Renal cortex interstitium (tissue), 11 donors: Measurements from ENCODE around the gene TOMM20L. TPM values are rescaled to one million over a fixed set of nuclear protein-coding genes. Genes with fewer than 3 reads are reported as not detected.
A peak's percentile ranks its signal among the peaks of the same experiment; 100 is the strongest.
"Not testable (repeated sequence)": the region's sequence is repeated elsewhere in the genome, so short reads cannot be mapped to it uniquely, and the experiment has no call there.

ENCODE experiments used
- DNase-seq, 11 donors: peaks; one replicate each; pipeline ENCODE4 v3.0.0-alpha.2; 2013; ENCODE audit warnings: low read depth in 9 of 11, low spot score in 4 of 11; ENCODE audit errors: extremely low read depth in 1 of 11
- polyA plus RNA-seq, 3 donors: library from polyadenylated mRNA; unstranded; fragments of 120-200 nt; gene quantifications; one replicate each; pipeline ENCODE4 v1.2.1, GENCODE V29; 2013; ENCODE audit not compliant: insufficient read length in 3 of 3

Gene TOMM20L
- polyA plus RNA-seq, 3 donors = 1.1 to 2.1 (median 1.2) TPM

DNA sequence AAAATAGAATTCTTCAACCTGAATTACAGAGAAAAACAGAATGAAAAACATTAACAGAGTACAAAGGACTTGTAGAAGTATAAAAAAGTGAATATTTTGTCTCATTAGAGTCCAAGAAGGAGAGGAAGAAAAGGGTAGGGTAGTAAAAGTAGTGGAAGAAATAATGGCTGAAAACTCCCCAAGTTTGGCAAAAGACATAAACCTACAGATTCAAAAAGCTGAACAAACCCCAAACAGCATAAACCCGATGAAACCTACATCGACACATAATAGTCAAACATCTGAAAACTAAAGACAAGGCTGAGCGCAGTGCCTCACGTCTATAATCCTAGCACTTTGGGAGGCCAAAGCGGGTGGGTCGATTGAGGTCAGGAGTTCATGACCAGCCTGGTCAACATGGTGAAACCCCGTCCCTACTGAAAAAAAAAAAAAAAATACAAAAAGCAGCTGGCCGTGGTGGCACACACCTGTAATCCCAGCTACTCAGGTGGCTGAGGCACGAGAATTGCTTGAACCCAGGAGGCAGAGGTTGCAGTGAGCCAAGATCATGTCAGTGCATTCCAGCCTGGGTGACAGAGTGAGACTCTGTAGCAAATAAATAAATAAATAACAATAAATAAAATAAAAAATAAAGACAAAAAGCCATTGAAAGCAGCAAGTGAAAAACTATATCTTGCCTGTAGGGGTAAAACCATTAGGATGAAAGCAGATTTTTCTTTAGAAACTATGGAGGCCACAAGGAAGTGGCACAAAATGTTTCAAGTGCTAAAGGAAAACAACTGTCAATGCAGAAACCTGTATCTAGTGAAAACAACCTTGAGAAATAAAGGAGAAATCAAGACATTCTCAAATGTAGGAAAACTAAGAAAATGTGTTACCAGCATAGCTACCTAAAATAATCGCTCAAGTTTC is 20.2 kb downstream of the TOMM20L start:
- DNase-seq = no peak

DNA sequence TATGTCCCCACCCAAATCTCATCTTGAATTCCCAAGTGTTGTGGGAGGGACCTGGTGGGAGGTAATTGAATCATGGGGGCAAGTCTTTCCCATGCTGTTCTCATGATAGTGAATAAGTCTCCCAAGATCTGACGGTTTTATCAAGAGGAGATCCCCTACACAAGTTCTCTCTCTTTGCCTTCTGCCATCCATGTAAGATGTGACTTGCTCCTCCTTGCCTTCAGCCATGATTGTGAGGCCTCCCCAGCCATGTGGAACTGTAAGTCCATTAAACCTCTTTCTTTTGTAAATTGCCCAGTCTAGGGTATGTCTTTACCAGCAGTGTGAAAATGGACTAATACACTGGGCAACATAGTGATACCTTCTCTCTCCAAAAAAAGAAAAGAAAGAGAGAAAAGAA is 21.2 kb downstream of the TOMM20L start:
- not testable (repeated sequence) for DNase-seq

DNA sequence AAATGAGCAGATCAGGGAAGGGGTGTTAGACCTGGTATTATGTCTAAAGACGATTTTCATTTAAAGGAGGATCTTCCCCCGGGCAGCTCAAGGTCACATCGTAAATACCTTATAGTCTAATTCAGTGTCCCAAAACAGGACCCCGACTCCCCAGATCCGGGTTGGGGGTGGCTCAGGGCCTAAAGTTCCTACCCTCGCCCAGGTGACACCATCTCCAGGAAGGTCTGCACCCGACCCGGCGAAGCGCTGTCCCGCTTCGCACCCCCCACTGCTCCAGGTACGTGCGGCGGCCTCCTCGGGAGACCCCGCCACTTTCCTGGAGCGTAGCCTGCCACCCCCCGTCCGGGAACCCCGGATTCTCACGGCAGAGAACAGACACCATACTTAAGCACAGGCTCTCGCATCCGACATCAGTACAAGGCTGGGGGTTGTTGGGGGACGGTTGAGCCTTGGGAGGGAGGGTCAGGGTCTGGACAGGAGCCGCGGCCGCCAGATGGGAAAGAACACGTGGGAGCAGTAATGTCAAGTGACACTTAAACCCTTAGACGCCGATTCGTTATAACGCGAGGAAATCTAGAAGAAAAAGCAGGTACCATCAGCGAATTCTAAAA is 31.0 kb downstream of the TOMM20L start:
- DNase-seq = peak in 7 of 11 donors; percentile 47 to 66 (median 59)

GRCh38 chr14:58427281-58428117 is 31.8 kb downstream of the TOMM20L start, which contains the start of the genes KIAA0586 and TIMM9:
KIAA0586 (plus strand) TSS chr14:58427719; CDS start chr14:58428265, 546 bp downstream.
TIMM9 (minus strand) TSS chr14:58427531; CDS start chr14:58411945, 15,586 bp downstream.
- DNase-seq = peak; percentile 95 to 99 (median 98)

- peak in 10 of 11 donors; percentile 7 to 38 (median 26) for DNase-seq
Measured at GRCh38 chr14:58428118-58428683, 32.5 kb downstream of the TOMM20L start.

DNA sequence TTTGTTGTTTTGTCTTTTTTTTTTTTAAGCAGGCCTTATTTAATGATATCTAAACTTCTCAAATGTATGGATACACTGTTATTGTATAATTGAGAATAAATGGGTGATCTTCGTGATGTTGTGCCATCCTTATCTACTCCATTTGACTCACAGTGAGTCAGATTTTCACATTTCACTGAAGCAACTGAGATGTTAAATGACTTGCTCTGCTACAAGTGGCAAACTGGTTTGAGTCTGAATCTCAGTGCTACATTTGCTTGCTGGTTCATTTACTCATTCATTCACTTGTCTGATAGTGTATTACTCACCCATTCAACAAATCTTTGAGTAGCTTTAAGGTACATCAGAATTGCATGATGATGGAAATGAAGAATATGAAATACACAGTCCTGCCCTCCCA is 34.4 kb downstream of the TOMM20L start:
- no peak for DNase-seq

- no peak for DNase-seq
Measured at GRCh38 chr14:58439476-58439875, 43.7 kb downstream of the TOMM20L start.

- no peak for DNase-seq
Measured at GRCh38 chr14:58444627-58445026, 48.9 kb downstream of the TOMM20L start.

- no peak for DNase-seq
Measured at GRCh38 chr14:58455593-58456265, 60.0 kb downstream of the TOMM20L start.

Other genes with a start within 250 kb of the TOMM20L start
- 10 to 100 TPM; 66.2 to 72.1 (median 71.9) TPM for gene ARMH4, start 243.7 kb upstream of the TOMM20L start, polyA plus RNA-seq
- gene ACTR10, start 195.8 kb upstream of the TOMM20L start, polyA plus RNA-seq = 100 to 1,000 TPM in 2 of 3 donors, 10 to 100 TPM in 1; 91.5 to 122 (median 100) TPM
- 100 to 1,000 TPM; 130 to 155 (median 155) TPM for gene PSMA3, start 151.1 kb upstream of the TOMM20L start, polyA plus RNA-seq
- 10 to 100 TPM; 25.3 to 35.5 (median 33.3) TPM for gene ARID4A, start 97.4 kb upstream of the TOMM20L start, polyA plus RNA-seq
- 10 to 100 TPM; 75.3 to 90.3 (median 85.2) TPM for gene TIMM9, start 31.6 kb downstream of the TOMM20L start, polyA plus RNA-seq
- 10 to 100 TPM; 14.6 to 24.3 (median 19.7) TPM for gene KIAA0586, start 31.8 kb downstream of the TOMM20L start, polyA plus RNA-seq
- 10 to 100 TPM; 30.5 to 39.0 (median 34.5) TPM for gene DACT1, start 242.0 kb downstream of the TOMM20L start, polyA plus RNA-seq